ENCODE measurements around the gene IGIP. TPM values are rescaled to one million over a fixed set of nuclear protein-coding genes. Genes with fewer than 3 reads are reported as not detected.

Gene IGIP
- total RNA-seq, 1 donor from 2014 or later: 1.5 TPM

- peak; percentile 61 for TF ChIP-seq CTCF (conservative IDR thresholded peaks at IDR 0.05; ENCODE audit: low read depth, low read length)
- H3K4me3 ChIP-seq (ENCODE audit: low read depth, low read length): peak overlapping the region; percentile 61
- DNase-seq (ENCODE audit: low read depth): no peak
Observed at GRCh38 chr5:140145818-140146522, 20.2 kb downstream of the IGIP start.

- TF ChIP-seq CTCF (conservative IDR thresholded peaks at IDR 0.05; ENCODE audit: low read depth, low read length): no peak
- DNase-seq (ENCODE audit: low read depth): no peak
- H3K4me3 ChIP-seq (ENCODE audit: low read depth, low read length): peak overlapping the region; percentile 61
Observed at GRCh38 chr5:140146523-140146842, 20.7 kb downstream of the IGIP start.

GRCh38 chr5:140147460-140147859 lies 21.7 kb downstream of the IGIP start:
- TF ChIP-seq CTCF (conservative IDR thresholded peaks at IDR 0.05; ENCODE audit: low read depth, low read length): no peak
- H3K4me3 ChIP-seq (ENCODE audit: low read depth, low read length): no peak overlapping the region
- DNase-seq (ENCODE audit: low read depth): no peak

GRCh38 chr5:140148508-140148907 lies 22.8 kb downstream of the IGIP start:
- TF ChIP-seq CTCF (conservative IDR thresholded peaks at IDR 0.05; ENCODE audit: low read depth, low read length): peak; percentile 23
- no peak overlapping the region for H3K4me3 ChIP-seq (ENCODE audit: low read depth, low read length)
- DNase-seq (ENCODE audit: low read depth): no peak

- no peak for DNase-seq (ENCODE audit: low read depth)
- TF ChIP-seq CTCF (conservative IDR thresholded peaks at IDR 0.05; ENCODE audit: low read depth, low read length): no peak
- no peak overlapping the region for H3K4me3 ChIP-seq (ENCODE audit: low read depth, low read length)
Observed at GRCh38 chr5:140150201-140150600, 24.5 kb downstream of the IGIP start.

- no peak for DNase-seq (ENCODE audit: low read depth)
- no peak for TF ChIP-seq CTCF (conservative IDR thresholded peaks at IDR 0.05; ENCODE audit: low read depth, low read length)
Observed at GRCh38 chr5:140151144-140152021, 25.6 kb downstream of the IGIP start.

More at GRCh38 chr5:140151144-140152021, 25.6 kb downstream of the IGIP start:
- no peak overlapping the region for H3K4me3 ChIP-seq (ENCODE audit: low read depth, low read length)

Data from epithelial cell of proximal tubule (primary cell).